ENCODE results near the gene FGD3.

FGD3 gene

DNA sequence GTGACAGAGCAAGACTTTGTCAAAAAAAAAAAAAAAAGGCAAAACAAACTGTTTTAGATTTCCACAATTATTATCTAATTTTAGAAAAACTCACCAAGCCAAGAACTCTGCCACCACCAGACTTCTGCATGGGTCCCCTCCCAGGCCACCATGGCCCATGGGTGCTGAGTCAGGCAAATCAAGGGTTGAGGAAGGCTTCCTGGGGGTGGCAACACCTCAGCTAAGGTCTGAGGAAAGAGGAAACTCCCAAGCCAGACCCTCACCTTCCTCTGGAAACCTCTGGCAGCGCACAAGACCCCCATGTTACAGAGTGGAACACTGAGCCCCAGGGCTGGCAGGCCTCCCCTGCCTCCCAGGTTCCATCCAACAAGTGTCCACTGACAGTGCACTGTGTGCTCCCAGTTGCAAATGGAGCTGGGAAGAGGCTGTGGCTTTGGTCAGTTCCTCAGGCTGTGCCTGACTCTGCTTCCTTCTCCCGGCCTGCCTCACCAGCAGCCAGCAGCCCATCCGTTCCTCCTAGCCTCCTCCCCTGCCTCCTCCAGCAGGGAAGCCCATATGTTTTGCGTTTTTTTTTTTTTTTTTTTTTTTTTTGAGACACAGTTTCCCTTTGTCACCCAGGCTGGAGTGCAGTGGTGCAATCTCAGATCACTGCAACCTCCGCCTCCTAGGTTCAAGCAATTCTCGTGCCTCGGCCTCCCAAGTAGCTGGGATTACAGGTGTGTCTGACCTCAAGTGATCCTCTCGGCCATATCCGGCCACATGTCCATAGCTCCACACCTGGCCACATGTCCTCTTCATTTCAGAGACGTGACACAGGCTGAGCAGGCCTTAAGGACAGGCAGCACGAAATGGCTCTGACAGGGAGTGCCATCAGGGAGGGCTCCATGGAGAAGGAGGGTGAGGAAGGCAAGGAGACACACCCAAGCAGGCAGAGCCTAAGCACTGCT is 107.7 kb downstream of the FGD3 start:
- no peak for DNase-seq (ENCODE audit: low read depth)

DNA sequence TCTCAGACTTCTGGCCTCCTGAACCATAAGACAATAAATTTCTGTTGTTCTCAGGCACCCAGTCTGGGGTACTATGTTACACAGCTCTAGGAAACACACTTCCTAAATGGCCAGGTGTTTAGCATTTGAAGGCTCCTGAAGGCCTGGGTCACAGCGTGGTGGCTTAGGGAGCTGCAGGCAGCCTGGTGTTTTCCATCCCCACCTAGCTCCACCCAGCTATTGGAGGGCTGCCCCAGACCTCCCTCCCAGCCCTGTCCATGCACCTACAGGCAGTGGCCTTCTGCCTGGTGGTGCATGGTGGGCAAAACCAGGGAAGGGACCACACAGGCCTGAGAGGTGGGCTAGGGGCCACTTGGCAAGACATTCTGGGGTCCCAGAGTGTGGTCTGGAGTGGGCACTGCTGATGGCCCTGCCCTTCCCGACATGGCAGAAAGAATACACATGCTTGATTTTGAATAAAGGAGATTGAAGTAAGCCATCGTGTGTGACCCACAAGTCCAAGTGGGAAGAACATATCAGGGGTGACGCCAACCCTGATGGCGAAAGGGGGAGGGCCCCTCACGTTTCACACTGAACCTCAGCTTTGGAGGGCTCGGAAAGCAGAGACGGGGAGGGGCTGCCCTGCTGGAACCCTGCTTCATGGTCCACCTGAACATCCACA is 109.8 kb downstream of the FGD3 start:
- no peak for DNase-seq (ENCODE audit: low read depth)

DNA sequence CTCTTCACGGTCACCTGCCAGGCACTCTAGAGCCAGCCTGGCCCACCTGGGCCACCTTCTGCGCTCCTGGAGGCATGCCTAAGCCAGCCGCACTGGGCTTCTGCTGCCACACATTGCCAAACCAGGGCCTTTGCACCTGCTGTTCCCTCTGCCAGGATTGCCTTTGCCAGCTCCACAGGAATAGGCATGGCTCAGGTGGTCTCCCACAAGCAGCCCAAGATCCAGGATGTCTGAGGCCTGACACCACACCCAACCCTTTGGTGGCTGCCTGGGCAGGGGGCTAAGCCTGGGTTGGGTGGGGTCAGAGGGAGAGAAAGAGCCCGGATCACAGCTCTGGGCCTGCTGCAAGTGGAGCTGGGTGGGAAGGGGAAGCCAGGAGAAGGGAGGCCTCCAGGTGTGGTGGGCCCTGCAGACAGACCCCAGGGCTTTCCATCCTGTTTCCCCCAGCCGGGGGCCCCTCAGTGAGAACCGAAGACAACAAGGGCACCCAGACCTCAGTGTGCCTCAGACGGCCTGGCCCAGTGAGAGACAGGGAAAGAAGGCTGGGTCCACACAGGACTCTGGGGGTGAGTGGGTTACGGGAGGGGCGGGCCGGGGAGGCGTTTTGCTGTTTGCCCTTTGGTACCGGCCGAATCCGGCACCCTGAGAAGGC is 110.5 kb downstream of the FGD3 start:
- no peak for DNase-seq (ENCODE audit: low read depth)

DNA sequence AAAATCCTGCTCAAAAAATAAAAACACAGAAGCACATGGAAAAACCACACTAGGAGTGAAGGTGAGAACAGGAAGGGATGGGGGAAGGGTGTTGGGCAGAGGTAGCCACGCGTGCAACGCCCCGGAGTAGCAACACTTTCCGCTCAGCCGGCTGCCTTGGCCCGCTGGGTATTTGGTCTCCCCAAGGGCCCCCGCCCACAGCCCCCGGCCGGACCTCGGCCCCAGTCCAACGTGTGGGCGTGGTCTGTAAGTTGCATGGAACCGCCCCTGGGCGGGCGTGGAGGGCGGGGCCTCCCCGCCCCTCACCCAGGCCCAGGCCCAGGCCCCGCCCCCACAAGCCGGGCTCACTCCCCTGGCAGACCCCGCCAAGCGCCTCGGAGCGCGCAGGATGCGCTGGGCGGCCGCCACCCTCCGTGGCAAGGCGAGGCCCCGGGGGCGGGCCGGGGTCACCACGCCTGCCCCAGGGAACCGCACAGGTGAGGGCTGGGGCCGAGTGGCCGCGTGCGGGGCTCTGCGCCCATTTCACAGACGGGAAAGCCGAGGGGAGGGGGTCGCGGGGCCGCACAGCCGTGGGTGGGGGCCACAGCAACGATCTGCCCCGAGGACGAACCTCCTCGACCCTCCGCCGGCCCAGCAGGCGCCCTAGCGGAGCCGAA is 111.2 kb downstream of the FGD3 start, which contains the start of gene SUSD3:
SUSD3 (plus strand) TSS at position 347 of the 656 bp plus-strand sequence; CDS start at position 389, 42 bp downstream.
- no peak for DNase-seq (ENCODE audit: low read depth)

DNA sequence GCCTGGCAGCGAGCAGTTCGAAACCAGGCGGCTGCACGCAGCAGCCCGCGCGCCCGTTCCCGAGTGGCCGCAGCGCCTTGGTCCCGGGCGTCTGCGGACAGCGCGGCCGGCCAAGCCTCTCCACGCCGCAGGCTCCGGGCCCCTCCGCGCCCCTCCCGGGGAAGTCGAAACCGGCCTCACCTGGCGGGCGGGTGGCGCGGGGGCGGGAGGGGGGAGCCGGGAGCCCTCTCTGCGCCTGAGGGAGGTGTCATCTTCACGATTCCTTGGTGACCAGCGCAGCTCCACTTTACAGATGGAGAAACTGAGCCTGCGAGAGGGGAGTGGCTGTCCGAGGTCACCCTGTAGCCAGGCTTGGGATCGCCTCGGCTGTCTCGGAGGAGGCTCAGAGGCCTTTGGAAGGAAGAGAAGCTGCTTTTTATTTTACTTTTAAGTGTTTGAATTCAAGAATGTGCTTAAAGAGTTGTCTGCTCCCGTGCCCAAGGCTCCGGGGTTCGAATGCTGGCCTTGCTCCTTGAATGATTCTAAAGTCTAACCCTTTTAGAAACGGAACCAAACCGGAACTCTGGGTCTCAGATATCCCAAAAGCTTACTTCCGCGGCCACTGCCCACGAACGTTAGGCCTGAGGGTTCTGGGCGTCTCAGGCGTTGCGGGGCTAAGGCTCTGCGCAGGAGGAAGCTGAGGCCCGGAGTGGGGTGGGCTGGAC is 111.8 kb downstream of the FGD3 start:
- no peak for DNase-seq (ENCODE audit: low read depth)

DNA sequence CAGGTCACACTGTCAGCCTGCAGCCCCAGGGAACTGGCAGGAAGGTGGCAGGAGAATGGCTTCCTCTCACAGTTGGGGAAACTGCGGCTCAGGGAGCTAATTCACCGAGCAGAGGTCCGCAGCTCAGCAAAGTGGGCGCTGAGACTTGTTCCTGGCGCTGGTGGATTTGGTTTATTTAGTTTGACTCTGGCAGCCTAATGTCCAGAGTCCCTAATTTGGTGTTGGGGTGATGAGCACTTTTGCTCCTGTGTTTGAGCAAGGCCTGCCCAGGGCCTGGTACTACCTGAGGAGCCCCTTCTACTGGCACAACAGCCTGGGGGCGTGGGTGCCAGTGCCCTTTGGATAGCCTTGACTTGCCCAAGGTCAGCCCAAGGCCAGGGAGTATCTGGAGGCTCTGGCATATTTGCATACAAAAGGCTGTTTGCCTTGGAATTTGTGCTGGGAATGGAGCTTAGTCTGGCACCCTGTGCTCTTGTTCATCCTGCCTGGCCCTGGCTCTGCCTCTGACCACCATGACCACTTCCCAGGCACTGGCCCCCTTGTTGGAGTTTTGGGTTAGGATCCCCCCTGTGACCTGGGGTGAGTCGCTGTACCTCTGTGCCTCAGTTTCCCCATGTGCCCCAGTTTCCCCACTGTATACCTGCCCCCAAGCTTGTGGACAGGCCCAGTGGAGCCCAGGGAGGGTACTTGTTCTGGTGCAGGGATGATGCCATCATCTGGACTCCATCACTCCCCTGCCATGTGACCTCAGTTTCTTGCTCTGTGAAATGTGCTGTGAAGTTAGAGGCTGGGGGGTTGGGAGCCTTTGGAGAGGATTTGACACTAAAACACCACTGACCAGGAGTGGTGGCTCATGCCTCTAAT is 112.6 kb downstream of the FGD3 start:
- no peak for DNase-seq (ENCODE audit: low read depth)

DNA sequence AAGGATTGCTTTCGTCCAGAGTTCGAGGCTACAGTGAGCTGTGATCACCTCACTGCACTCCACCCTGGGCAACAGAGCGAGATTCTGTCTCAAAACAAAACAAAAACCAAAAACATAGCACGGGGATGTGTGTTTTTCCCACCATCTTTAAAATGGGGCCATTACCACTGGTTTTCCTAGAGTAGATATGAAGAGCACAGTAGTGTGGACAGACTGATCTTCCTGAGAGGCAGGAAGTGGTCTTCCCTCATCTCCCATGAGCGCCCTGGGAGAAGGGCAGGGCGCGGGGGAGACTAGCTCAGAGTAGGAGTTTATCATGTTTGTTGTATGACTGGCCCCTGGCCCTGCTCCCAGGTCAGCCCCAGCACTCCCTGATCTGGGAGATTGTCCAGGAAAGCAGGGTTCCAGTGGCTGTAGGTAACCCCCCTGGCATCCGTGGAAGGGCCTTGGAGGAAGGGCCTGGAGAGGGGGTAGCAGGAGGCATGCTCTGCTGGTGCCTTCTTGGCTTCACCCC is 113.5 kb downstream of the FGD3 start:
- no peak for DNase-seq (ENCODE audit: low read depth)

DNA sequence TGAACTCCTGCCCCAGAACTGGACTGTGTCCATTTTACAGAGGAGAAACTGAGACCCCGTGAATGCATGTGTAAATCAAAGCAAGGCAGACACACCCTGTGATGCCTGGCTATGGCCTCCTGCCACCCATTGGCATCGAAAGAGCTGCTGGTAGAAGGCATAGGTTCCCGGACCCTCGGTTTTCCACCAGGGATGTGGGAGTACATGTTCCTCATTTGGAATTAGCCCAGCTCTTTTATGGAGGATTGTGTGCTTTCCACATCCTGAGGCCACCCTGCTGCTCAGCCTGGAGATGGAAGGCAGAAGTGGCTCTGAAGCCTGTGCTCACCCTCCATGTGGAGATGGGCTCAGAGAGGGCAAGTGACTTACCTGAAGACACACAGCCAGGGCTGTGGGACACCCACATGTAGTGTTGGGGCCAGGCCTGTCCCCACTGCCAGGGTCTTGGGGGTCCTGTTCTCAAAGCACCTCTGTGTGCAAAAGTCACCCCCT is 114.0 kb downstream of the FGD3 start:
- no peak for DNase-seq (ENCODE audit: low read depth)

DNA sequence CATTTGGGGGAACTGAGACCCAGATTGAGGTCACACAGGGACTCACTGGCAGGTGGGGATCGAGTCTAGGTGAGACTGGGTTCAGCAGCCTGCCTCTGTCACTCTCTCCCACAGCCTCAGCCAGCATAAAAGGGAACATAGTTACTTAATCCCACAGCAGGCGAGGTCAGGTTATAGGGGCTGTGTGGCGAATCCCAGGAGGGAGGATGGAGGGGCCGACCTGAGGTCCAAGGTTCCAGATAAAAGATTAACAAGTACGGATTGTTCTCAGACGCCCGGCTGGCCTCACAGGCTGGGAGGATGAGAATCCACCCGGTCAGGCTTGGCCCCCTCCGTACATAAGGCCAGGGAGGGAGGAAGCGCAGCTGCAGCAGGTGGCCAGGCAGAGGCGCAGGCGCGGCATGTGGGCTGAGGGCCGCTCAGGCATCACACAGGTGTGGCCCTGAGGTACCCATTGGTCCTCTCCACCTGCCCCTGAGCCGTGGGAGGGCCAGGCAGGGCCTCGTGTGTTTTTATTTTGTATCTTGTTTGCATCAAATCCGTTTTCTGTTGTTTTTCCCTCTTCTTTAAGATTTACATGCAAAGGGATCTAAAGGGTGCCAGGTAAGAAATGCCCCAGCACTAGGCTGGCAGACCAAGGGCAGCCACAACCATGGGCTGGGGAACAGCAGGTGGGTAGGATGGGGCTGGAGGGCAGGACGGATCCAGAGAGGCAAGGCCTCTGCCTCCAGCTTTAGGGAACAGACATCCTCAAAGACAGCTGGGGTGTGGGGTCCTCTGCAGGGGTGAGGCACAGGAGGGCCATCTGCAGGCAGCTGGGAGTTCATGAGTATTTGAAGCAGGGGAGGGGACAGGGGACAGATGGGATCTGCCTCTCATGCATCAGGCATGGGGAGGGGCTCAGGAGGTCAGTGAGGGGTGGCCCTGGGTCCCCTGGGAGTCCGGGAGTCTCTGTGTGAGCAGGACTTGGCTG is 114.8 kb downstream of the FGD3 start:
- DNase-seq (ENCODE audit: low read depth): no peak

DNA sequence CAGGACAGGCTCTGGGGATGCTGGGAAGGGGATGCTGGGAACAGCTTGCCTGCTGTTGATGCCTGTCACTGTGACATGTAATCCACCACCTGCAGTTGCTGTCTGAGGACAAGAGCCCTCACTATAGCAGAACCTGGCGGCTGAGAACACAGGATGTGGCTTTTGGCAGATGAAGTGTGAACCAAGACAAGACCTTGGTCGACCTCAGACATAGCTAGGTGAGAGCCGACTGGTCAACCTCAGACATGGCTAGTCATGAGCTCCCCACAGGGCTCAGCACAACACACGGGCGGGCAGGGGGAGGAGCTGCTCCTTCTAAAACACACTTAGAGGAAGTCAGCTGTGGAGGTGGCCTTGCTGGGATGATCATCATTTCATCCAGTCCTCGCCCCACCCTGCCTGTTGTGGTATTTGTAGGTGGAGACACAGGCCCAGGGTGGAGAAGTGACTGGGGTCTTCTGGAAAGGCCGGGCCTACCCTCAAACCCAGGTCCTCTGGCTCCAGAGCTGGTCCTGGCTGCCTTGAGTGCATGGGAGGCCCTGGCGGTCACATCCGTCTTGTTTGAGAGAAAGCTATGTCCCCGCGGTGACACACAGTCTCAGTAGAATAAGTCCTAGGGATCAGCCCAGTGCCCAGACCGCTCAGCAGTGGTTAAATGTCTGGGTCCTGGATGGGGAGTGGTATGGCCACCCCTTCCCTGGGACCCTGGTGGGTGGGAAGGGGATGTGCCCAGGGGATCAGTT is 117.2 kb downstream of the FGD3 start:
- DNase-seq (ENCODE audit: low read depth): no peak

DNA sequence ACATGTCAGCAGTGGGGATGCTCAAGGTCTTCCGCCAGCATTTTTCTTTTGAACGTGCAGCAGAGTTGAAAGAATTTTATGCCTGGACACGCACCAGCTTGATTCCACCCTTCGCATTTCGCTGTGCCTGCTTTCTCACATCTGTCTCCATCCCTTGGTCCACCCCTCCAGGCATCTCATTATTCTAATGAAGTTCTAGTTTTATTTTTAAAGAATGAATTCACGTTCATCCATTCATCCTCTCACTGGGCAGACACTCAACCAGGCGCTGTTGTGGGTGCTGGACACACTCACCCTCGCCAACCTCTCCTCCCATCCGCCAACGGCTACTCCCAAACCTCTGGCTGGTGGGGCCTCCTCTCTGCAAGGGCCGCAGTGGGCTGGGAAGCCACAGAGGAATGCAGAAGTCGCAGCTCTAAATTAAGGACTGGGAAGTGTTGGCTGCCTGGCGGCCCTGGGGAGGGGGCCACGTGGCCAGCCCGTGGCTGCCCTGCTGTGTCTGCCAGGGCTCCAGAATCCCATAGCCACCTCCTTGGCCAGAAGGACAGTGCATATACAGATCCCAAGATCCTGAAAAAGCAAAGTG is 117.9 kb downstream of the FGD3 start:
- DNase-seq (ENCODE audit: low read depth): no peak

DNA sequence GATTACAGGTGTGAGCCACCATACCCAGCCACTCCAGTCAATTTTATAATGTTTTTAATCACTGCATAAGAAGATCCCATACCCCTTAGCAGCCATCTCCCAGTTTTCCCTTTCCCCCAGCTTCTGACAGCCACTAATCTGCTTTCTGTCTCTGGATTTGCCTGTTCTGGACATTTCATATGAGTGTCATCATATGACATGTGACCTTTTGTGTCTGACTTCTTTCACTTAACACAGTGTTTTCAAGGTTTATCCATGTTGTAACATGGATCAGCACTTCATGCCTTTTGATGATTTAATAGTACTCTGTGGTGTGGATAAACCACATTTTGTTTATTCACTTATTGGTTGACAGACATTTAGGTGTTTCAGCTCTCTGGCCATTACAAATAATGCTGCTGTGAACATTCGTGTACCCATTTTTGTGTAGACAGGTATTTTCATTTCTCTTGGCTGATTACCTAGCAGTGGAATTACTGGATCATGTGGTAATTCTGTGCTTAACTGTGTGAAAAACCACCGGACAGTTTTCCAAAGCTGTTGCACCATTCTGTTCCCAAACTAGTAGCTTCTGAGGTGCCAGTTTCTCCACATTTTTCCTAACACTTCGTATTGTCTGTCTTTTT is 119.8 kb downstream of the FGD3 start:
- DNase-seq (ENCODE audit: low read depth): no peak

DNA sequence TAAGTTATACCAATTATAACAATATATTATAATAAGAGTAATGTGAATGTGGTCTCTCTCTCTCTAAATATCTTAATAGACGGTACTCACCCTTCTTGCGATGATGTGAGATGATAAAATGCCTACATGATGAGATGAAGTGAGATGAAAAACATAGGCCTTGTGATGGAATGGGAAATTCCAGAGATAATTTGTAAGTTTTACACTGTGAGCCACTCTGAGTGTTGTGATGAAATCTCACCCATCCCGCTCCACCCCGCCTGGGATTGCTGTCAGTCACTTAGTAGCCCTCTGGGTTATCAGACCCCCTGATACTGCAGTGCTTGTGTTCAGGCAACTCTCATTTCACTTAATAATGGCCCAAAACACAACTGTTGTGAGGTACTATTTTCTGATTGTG is 121.6 kb downstream of the FGD3 start:
- DNase-seq (ENCODE audit: low read depth): no peak

DNA sequence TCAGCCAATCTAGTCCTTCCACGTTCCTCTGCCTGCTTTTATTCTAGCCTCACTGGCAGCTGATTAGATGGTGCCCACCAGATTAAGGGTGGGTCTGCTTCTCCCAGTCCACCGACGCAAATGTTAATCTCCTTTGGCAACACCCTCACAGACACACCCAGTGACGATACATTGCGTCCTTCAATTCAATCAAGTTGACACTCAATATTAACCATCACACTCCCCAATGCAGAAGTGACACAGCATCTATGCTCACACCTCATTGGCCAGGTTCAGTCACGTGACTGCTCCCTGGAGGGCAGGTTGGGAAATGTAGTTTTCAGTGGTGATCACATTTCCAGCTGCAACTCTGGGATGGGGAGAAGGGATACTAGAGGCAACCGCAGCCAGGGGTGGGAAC is 124.1 kb downstream of the FGD3 start:
- DNase-seq (ENCODE audit: low read depth): no peak

DNA sequence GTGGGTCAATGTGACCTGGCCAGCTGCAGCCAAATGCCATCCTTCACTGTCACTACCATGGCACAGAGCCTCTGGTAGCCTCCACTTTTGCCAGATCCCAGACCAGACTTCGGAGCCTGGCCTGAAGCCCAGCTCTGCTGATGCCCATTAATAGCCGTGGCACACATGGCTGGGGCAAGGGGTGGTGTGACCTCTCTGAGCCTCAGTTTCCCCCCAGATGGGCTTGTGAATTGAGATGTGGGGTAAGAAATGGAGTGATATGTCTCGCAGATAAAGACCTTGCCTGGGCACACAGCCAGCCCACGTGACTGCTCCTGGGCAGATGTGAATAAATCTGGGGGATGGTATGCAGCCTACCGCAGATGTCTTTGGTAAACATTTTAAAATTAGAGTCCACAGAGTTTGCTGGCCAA is 125.1 kb downstream of the FGD3 start:
- no peak for DNase-seq (ENCODE audit: low read depth)

DNA sequence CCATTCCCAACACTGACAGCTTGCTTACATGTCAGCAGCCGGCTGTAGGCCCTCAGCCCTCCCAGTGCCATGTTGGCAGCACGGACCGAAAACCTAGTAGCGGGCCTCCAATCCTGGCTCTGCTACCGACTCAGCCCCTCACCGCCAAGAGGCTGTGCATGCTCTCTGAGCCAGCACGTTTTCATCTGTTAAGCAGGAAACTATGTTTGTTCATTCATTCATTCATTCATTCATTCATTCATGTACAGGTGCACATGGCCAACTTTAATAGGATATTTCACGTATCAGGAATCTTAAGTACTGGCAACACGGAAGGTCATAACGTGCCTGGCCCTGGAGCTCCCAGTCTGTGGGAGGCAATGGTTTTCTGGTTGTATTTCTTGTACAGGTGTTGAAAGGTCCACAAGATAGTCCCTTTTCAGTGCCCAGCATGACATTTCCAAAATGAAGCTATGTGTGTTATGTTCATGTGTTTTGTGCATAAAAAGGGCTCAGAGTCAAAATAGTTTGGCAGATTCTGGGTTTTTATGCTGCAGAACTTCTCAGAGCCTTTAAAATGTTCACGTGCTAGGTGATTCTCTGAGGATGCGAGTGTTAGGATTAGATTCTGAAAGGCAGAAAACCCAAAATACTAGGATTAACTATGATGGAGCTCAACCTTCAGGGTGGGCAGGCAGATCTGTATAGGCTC is 128.9 kb downstream of the FGD3 start:
- no peak for DNase-seq (ENCODE audit: low read depth)

DNA sequence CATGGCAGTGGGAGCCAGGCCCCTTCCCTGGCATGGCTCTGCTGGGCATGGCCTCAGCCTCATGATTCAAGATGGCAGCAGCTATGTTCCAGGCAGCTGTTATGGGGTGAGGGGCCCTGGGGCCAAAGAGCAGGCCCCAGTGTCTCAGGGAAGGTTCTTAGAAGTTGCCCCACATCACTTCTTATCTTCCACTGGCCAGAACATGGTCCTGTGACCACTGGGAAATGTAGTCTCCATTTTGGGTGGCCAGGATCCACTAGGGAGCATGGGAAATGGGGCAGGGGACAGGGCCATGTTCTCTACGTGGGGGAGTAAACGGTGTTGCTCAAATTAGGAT is 129.4 kb downstream of the FGD3 start:
- DNase-seq (ENCODE audit: low read depth): no peak

All from non-pigmented ciliary epithelial cell (primary cell).